Measurements from ENCODE around the gene PIBF1.

DNA sequence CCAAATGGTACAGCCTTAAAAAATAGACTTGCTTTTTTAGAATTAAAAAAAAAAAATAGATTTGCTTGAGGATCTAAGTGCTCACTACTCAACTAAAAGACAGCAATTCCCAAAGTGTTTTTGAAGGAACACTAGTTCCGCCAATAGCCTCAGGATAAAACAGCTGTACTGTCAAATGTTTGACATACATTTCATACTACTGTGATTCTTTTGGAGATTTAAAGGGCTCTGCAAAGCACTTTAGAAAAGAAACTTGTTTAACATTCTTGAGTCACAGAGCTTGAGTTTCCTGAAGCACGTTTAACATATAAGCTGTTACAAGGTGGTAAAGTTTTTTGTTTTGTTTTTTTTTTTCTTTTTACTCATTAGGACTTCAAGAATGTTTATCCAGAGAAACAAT is 253.7 kb downstream of the PIBF1 start:
- TF ChIP-seq POLR2AphosphoS5 (IDR thresholded peaks at IDR 0.05; ENCODE audit: insufficient read depth in 1 of 2, low read depth in 1 of 2) (no peak), POLR2A (IDR thresholded peaks at IDR 0.05) (no peak)
- TF ChIP-seq, protein P1, sequence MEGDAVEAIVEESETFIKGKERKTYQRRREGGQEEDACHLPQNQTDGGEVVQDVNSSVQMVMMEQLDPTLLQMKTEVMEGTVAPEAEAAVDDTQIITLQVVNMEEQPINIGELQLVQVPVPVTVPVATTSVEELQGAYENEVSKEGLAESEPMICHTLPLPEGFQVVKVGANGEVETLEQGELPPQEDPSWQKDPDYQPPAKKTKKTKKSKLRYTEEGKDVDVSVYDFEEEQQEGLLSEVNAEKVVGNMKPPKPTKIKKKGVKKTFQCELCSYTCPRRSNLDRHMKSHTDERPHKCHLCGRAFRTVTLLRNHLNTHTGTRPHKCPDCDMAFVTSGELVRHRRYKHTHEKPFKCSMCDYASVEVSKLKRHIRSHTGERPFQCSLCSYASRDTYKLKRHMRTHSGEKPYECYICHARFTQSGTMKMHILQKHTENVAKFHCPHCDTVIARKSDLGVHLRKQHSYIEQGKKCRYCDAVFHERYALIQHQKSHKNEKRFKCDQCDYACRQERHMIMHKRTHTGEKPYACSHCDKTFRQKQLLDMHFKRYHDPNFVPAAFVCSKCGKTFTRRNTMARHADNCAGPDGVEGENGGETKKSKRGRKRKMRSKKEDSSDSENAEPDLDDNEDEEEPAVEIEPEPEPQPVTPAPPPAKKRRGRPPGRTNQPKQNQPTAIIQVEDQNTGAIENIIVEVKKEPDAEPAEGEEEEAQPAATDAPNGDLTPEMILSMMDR (IDR thresholded peaks at IDR 0.05) = no peak

Measured in vagina (tissue), 2 donors.